Epithelial cell of esophagus (primary cell): ENCODE results near the gene ZKSCAN4.

Experiments
- DNase-seq: peaks from one replicate; pipeline ENCODE4 v3.0.0; 2010; ENCODE audit warnings: low read depth
- H3K4me3 ChIP-seq: 2 replicates; pipeline ENCODE4 v1.5.1; 2011; ENCODE audit warnings: mild to moderate bottlenecking, low read length, control low read depth
- TF ChIP-seq, protein P1 (sequence below): IDR thresholded peaks from 2 replicates; pipeline ENCODE4 v1.5.1; 2011; ENCODE audit warnings: low read depth, mild to moderate bottlenecking, low read length, control low read depth, inconsistent platforms; ENCODE audit not compliant: insufficient read depth; ENCODE audit errors: missing control alignments

The ZKSCAN4 gene

DNA sequence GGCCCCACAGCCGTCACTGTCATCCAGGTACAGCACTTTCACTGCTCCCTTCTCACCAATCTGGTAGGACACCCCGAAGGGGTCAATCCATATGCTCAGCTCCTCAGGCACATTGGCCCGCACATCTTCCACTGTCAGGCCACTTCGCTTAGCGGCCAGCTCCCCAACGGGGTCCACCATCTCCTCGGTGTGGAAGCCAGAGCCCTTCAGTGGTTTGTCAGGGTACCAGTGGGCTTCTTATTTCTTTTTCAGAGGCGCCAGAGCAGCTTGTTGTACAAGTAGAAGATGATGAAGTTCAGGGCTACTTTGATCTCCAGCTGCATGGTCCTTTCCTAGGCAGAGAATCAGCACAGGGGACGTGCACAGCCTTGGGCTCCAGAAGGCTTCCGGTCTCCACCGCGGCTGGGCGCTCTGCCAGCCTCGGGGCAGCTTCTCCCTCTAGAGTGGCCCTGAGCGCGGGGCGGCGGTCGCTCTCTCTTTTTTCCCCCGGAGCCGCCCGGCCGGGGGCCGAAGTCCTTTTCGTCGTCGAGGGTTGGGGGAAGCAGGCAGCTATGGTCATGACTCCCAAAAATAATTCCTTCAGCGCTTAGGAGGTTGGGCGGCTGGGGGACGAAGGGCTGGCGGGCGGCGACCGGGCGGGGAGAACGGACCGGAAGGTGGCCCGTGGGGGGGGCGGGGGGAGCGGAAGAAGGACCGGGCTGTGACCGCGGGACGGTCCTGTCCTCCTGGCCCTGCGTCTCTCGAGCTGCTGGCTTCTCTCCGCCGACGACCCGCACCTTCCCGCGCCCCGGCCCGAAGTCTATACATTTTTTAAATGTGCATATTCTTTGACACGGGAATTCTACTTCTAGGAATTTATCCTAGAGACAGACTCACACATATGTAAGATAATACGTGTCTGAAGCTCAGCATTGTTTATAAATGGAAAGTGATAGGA lies 33.5 kb downstream of the ZKSCAN4 start:
- peak; percentile 47 for DNase-seq
- TF ChIP-seq, protein P1, sequence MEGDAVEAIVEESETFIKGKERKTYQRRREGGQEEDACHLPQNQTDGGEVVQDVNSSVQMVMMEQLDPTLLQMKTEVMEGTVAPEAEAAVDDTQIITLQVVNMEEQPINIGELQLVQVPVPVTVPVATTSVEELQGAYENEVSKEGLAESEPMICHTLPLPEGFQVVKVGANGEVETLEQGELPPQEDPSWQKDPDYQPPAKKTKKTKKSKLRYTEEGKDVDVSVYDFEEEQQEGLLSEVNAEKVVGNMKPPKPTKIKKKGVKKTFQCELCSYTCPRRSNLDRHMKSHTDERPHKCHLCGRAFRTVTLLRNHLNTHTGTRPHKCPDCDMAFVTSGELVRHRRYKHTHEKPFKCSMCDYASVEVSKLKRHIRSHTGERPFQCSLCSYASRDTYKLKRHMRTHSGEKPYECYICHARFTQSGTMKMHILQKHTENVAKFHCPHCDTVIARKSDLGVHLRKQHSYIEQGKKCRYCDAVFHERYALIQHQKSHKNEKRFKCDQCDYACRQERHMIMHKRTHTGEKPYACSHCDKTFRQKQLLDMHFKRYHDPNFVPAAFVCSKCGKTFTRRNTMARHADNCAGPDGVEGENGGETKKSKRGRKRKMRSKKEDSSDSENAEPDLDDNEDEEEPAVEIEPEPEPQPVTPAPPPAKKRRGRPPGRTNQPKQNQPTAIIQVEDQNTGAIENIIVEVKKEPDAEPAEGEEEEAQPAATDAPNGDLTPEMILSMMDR, result no peak
- H3K4me3 ChIP-seq, result peak overlapping the region; percentile 59

DNA sequence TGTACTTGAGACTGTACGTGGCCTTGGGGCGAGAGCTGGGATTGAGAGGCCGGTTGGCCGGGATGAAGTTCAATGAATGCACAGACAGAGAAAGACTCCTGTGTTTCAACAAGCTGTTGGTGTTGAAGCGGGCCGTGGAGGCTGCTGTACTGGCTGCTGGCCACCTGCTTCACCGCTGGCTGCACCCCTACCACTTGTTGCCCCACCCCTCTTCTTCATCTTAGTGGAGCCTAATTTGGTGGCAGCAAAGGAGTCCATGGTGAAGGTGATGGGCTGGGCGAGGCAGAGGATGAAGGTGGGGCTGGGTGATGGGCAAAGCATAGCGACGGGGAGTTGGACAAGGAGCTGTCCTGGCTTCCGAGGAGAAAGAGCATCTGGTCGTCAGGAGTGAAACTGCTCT lies 34.2 kb downstream of the ZKSCAN4 start:
- no peak overlapping the region for H3K4me3 ChIP-seq
- DNase-seq, result no peak
- TF ChIP-seq, protein P1, result no peak

DNA sequence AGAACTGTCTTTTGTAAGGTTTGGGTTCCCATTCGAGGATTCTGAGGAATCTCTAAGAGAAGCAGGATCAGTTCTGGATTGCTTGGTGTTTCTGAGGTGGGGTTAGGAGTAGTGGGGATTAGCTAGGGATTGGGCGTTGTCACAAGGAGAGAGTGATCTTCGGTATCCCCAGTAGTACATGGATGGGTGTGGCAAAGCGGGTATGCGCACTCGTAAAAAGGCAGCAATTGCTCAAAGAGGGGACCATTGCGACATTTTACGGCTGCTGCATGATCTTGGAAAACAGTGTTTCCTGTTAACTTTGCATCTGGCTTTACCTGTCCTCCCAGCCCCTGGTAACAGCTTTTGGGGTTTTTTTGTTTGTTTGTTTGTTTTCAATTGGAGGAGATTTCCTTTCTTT lies 36.6 kb downstream of the ZKSCAN4 start:
- DNase-seq, result peak; percentile 44
- TF ChIP-seq, protein P1, result no peak
- H3K4me3 ChIP-seq, result peak overlapping the region; percentile 14

DNA sequence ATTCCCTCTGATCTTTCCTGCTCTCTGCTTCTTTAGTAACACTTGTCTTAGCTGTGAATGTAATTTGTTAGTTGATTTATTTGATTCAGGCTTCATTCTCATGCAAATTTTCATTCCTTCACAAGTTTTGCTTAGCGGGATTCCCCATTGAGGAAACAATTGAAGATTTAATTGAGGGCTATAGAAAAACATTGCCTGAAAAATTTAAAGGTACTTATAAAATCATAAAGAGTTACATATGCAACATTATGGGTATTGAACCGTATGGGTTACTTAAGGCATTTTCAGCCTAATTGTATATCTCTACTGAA lies 38.9 kb downstream of the ZKSCAN4 start:
- TF ChIP-seq, protein P1, result no peak
- peak overlapping the region; percentile 38 for H3K4me3 ChIP-seq
- DNase-seq, result no peak

DNA sequence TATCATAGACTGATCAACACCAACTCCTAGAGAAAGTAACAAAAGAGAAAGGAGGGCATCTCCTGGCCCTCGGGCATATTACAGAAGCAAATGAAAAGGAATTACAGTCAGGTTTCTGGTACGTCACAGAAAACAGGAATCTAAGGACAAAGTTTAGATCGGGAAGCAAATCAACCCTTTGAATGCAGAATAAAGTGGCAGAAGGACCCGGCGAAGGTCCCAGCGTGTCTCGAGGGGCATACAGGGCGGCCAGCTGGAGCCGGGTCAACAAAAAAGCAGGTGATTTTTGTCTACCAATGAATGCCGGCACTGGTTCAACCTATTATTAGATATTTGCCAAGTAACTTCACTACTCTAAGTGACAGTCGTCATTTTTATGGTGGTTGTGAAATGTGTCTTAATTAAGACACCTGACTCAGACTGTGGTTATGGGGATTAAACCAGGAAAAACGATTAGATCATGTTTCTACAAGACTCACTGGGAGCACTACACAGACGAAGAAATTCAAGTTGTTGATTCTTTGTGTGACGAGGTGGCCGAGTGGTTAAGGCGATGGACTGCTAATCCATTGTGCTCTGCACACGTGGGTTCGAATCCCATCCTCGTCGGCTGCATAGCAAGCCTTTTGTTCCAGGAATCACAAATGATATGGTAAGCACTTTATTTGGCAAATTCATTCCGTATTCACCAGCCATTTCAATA lies 39.4 kb downstream of the ZKSCAN4 start:
- peak overlapping the region; percentile 72 for H3K4me3 ChIP-seq
- TF ChIP-seq, protein P1, result peak; percentile 15
- DNase-seq, result peak; percentile 96

DNA sequence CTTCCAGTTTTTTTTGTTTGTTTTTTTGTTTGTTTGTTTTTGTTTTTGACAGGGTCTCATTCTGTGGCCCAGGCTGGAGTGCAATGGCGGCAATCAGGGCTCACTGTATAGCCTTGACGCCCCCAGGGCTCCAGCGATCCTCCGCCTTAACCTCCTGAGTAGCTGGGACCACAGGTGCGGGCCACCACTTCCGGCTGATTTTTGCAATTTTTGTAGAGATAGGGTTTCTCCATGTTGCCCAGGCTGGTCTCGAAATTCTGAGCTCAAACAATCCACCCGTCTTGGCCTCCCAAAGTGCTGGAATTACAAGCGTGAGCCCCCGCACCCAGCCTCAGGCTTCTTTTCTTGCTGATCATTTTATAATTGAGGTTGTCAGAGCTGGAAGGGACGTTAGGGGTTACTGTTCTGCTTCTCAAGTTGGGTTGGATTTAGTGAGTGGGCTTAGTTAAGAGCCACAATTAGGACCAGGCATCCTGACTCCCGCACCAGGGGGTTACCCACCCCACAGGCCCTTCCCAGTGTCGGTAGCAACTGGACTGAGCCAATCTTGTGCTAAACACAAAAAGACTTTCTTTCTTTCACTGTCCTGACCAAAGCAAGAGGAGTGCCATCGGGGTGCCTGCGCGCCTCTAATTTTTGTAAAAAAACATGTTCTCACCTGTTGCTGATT lies 40.1 kb downstream of the ZKSCAN4 start:
- no peak for DNase-seq
- H3K4me3 ChIP-seq, result peak overlapping the region; percentile 72
- TF ChIP-seq, protein P1, result no peak
